Activated CD4-positive, alpha-beta memory T cell treated with anti-CD3 and anti-CD28 coated beads, Interleukin-2, amount 10 ng/mL, durations not matched to agents 7 days and 5 days (primary cell): ENCODE results near the gene TNFSF4. TPM values are rescaled to one million over a fixed set of nuclear protein-coding genes. Genes with fewer than 3 reads are reported as not detected.

Experiments used
- CTCF ChIA-PET: fragments of 350-600 bp; sonication (Branson Sonifier 250); formaldehyde crosslinking; loops from one replicate; lab custom pipeline; 2021; ENCODE audit warnings: antibody characterized with exemption, inconsistent platforms; lab: Charles Lee
- POLR2A ChIA-PET: fragments of 350-600 bp; sonication (Branson Sonifier 250); formaldehyde crosslinking; loops from one replicate; lab custom pipeline; 2021; ENCODE audit warnings: antibody characterized with exemption; lab: Charles Lee
- DNase-seq: peaks from one replicate; pipeline ENCODE4 v3.0.0-alpha.2; 2020
- H3K27ac Mint-ChIP-seq: one replicate; pipeline ENCODE4 v1.8.0; 2021; ENCODE audit warnings: mild to moderate bottlenecking, mixed read lengths
- H3K27me3 Mint-ChIP-seq: one replicate; pipeline ENCODE4 v1.8.0; 2021; ENCODE audit warnings: mixed read lengths
- H3K36me3 Mint-ChIP-seq: one replicate; pipeline ENCODE4 v1.8.0; 2021; ENCODE audit warnings: low read depth, mixed read lengths
- H3K4me1 Mint-ChIP-seq: one replicate; pipeline ENCODE4 v1.8.0; 2021; ENCODE audit warnings: mixed read lengths
- H3K4me3 Mint-ChIP-seq: one replicate; pipeline ENCODE4 v1.8.0; 2021; ENCODE audit warnings: mild to moderate bottlenecking, mixed read lengths
- H3K9me3 Mint-ChIP-seq: one replicate; pipeline ENCODE4 v1.8.0; 2021; ENCODE audit warnings: mixed read lengths
- total RNA-seq, 2 experiments: library from RNA; stranded (reverse); gene quantifications; one replicate each; pipeline ENCODE4 v1.2.3, GENCODE V29; 2021

Gene TNFSF4
- total RNA-seq, 2 experiments from 2014 or later: 0.78 to 0.83 TPM

DNA sequence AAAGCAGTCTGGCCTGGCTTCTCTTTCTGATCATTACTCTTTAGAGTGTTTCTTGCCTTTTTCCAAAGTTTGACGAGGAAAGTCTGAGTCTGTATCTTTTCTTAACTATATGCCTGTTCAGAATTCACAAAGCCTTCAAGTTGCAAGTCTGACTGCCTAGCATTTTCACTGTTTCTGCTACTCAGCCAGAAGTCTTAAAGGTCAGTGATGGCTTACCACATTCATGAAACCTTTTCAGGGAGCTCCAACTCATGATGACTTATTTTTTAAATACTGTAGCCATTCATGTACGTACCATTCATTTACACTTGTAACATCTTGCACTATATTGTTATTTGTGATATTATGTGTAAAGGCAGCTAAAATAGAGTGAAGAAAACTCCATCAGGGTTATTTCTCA lies 58.2 kb downstream of the TNFSF4 start:
- ChIA-PET CTCF (no interaction called here), POLR2A (no interaction called here)

DNA sequence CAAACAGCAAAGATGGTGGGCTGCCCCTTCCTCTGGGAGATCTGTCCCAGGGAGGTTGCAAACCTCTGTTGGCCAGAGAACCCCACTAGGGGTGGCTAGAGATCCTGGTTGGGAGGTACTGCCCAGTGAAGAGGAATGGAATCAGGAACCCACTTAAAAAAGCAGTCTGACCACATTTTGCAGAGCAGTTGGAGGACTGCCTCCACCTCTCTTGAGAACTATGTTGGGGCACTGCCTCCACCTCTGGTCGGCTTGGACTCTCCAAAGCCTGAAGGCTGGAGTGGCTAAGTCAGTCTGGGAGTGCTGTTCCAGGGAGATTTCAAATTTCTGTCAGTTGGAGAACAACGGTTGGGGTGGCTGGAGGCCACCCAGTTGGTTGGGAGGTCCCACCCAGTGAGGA lies 58.6 kb downstream of the TNFSF4 start:
- Mint-ChIP-seq H3K27me3 (peaks cover 12% of the 10 kb centered on the region), H3K9me3 (peaks cover 12% of the 10 kb centered on the region), H3K4me3 (no peak overlapping the region), H3K27ac (no peak overlapping the region), H3K36me3 (peaks cover 2% of the 10 kb centered on the region), H3K4me1 (peaks cover 5% of the 10 kb centered on the region)
- DNase-seq: no peak
- ChIA-PET POLR2A (no interaction called here), CTCF (no interaction called here)

More for the DNA sequence above, 58.2 kb downstream of the TNFSF4 start:
- Mint-ChIP-seq H3K27me3 (peaks cover 12% of the 10 kb centered on the region), H3K4me3 (no peak overlapping the region), H3K9me3 (peaks cover 12% of the 10 kb centered on the region), H3K36me3 (peaks cover 2% of the 10 kb centered on the region), H3K27ac (no peak overlapping the region), H3K4me1 (peaks cover 9% of the 10 kb centered on the region)
- DNase-seq: no peak

DNA sequence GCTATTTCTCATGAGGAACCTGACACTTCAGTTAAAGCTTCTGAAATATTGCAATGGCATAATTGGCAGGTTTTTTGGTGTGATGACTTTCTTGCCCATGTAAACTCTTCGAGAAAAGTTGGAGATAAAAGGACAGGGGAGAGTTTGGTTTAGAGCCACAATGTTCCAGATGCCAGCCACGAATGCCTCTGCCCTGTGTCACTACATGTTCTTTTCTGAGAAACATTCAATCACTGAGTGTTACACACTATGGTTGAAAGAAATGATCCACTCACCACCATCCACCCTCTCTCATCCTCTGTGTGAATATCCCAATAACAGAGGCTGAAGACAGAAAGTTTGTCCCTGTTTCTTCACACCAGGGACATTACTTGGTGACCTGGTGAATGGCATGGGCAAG lies 66.4 kb downstream of the TNFSF4 start:
- no peaks in the 10 kb centered on the region for H3K4me1 Mint-ChIP-seq
- DNase-seq: no peak
- H3K36me3 Mint-ChIP-seq: no peaks in the 10 kb centered on the region
- H3K4me3 Mint-ChIP-seq: no peak overlapping the region
- peaks cover 9% of the 10 kb centered on the region for H3K9me3 Mint-ChIP-seq
- ChIA-PET POLR2A (no interaction called here), CTCF (no interaction called here)
- H3K27me3 Mint-ChIP-seq: peaks cover 14% of the 10 kb centered on the region
- H3K27ac Mint-ChIP-seq: no peak overlapping the region

DNA sequence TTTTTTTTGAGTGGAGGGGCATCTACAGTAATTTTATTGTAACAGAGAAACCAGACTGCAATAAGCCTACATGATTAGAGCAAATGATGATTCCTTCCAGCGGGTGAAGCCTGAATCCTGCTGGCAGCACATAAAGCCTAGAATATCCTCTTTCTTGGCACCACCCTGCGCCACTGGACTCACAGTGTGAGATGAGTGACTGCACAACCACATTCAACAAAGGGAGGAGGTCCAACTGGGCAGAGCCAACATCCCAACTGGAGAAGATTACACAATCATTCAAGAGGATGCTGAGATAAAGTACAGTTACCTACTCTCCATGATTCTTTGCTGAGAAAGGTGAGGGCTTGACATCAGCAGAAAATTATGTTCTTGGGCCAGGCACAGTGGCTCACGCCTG lies 67.4 kb downstream of the TNFSF4 start:
- Mint-ChIP-seq H3K9me3 (peaks cover 6% of the 10 kb centered on the region), H3K27me3 (peaks cover 5% of the 10 kb centered on the region), H3K36me3 (no peaks in the 10 kb centered on the region), H3K4me3 (no peak overlapping the region), H3K4me1 (no peaks in the 10 kb centered on the region), H3K27ac (no peak overlapping the region)
- POLR2A ChIA-PET: no interaction called here
- no peak for DNase-seq
- CTCF ChIA-PET: no interaction called here

DNA sequence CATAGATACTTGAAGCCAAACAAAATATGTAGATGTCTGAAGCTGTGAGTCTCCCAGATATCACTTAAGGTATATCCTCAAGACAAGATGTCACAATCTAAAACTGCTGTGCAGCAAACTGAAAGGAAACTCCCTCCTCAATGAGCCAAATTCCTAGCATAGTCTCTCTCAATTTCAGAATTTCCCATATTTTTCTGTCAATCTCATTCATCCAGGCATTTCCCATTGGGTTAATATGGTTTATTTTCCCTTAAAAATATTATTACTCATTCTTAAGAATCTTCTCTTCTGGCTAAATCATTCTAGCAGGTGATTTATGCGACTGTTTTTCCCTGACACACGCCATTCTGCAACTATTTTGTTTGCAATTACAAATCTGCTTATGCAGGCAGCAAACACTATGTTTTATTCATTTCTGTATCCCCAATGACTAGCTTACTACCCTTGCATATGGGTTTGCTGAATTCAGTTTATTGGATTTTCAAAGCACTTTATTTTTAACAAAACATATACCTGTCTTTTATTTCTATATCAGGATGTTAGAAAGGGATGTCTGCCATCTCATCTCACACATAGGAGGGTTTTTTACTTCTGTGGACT lies 69.9 kb downstream of the TNFSF4 start:
- H3K4me3 Mint-ChIP-seq: no peak overlapping the region
- no peaks in the 10 kb centered on the region for H3K4me1 Mint-ChIP-seq
- H3K36me3 Mint-ChIP-seq: no peaks in the 10 kb centered on the region
- no peak for DNase-seq
- H3K27ac Mint-ChIP-seq: no peak overlapping the region
- POLR2A ChIA-PET: no interaction called here
- CTCF ChIA-PET: no interaction called here
- H3K9me3 Mint-ChIP-seq: no peaks in the 10 kb centered on the region
- peaks cover 2% of the 10 kb centered on the region for H3K27me3 Mint-ChIP-seq

DNA sequence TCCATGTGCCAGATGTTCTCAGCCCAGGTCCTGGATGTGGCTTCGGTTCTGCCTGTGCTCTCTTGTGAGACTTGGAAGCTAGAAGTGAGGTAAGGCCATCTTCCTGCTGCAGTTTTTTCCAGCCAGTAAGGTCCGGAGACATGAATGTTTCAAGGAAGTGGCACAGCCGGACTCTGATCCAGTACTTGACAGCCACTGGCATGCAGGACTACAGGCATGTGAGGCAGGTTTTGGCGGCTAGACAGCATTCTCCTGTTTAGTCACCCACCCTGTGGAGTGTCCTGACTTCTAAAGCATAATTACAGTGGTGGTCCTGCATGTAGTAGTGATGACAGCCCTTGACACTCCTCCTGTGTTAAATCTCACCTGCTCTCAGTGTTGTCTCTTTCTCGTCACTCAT lies 72.3 kb downstream of the TNFSF4 start:
- Mint-ChIP-seq H3K4me1 (no peaks in the 10 kb centered on the region), H3K27ac (no peak overlapping the region), H3K36me3 (no peaks in the 10 kb centered on the region), H3K9me3 (no peaks in the 10 kb centered on the region), H3K27me3 (peaks cover 2% of the 10 kb centered on the region), H3K4me3 (no peak overlapping the region)
- DNase-seq: no peak
- CTCF ChIA-PET: no interaction called here
- POLR2A ChIA-PET: no interaction called here

DNA sequence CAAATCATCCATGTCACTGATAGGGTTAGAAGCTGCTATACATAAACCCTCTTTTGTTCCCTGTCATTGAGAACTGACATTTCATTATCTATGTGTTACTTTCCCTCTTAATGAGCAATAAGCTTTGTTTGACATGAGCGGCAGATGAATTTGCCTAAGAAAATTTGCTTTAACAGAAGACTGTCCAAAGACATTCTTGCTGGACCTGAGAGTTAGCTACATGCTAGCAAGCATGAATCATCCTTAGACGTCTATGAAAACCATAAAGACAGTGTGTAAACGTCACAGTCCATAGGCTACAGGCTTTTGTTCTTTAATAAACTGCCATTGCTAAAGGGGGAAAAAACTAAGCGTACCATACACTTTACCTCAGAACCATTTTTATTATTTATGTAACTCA lies 73.1 kb downstream of the TNFSF4 start:
- Mint-ChIP-seq H3K27me3 (peaks cover 2% of the 10 kb centered on the region), H3K4me3 (no peak overlapping the region), H3K27ac (no peak overlapping the region), H3K4me1 (no peaks in the 10 kb centered on the region), H3K36me3 (no peaks in the 10 kb centered on the region), H3K9me3 (no peaks in the 10 kb centered on the region)
- ChIA-PET CTCF (no interaction called here), POLR2A (no interaction called here)
- DNase-seq: no peak

Other genes starting within 250 kb of the TNFSF4 start
- not detected for gene TNFSF18, start 156.4 kb downstream of the TNFSF4 start, total RNA-seq